Left lung (tissue), 10 donors: ENCODE results near the gene CYGB. TPM values are rescaled to one million over a fixed set of nuclear protein-coding genes. Genes with fewer than 3 reads are reported as not detected.
A peak's percentile ranks its signal among the peaks of the same experiment; 100 is the strongest.

Experiments
- ATAC-seq: fragments of 200-7000 bp; cut with Tn5 transposase; one replicate; pipeline ENCODE4 v1.9.1; 2020; ENCODE audit warnings: moderate library complexity
- DNase-seq, 4 donors: peaks; one replicate each; pipeline ENCODE4 v3.0.0-alpha.2; 2013 to 2020
- H3K27ac ChIP-seq, 2 donors: fragments of 200-600 bp; sonication (generic) in 1 of 2; one replicate each; pipeline versions ENCODE4 v1.5.0 to v1.8.0; 2020 to 2021
- H3K27me3 ChIP-seq, 2 donors: fragments of 200-600 bp; sonication (generic) in 1 of 2; one replicate each; pipeline versions ENCODE4 v1.5.0 to v1.8.0; 2020 to 2021
- H3K36me3 ChIP-seq, 2 donors: fragments of 200-600 bp; sonication (generic) in 1 of 2; one replicate each; pipeline versions ENCODE4 v1.5.0 to v1.8.0; 2020 to 2021
- H3K4me1 ChIP-seq, 2 donors: fragments of 200-600 bp; one replicate each; pipeline ENCODE4 v1.8.0; 2021
- H3K4me3 ChIP-seq, 2 donors: fragments of 200-600 bp; sonication (generic) in 1 of 2; one replicate each; pipeline versions ENCODE4 v1.5.0 to v1.8.0; 2020 to 2021; ENCODE audit warnings: mild to moderate bottlenecking in 1 of 2
- H3K9me3 ChIP-seq, 2 donors: fragments of 200-600 bp; sonication (generic) in 1 of 2; one replicate each; pipeline versions ENCODE4 v1.5.0 to v1.8.0; 2020 to 2021
- CTCF ChIP-seq, 2 donors: fragments of 200-600 bp; sonication (generic) in 1 of 2; IDR thresholded peaks; one replicate each; pipeline versions ENCODE4 v1.5.0 to v1.8.0; 2021; ENCODE audit warnings: antibody characterized with exemption in 2 of 2
- intact Hi-C, 2 donors: fragments of 100-400 bp; cut with DNase I; formaldehyde crosslinking; loops; one replicate each; pipeline versions ENCODE4 v1.11.2 to v1.14.2; 2022
- polyA plus RNA-seq, 6 donors: library from polyadenylated mRNA; unstranded; fragments of 120-200 nt; gene quantifications; one replicate each; pipeline ENCODE4 v1.2.1, GENCODE V29; 2013; ENCODE audit not compliant: insufficient read length in 6 of 6
- total RNA-seq, 2 donors: library from RNA; stranded (reverse); fragmentation: NEBNext Ultra II Directional; extraction: Animal tissue kit (Norgen Biotek cat#: 25700); gene quantifications; one replicate each; pipeline ENCODE4 v1.2.1, GENCODE V29; 2021
- donor health status: DM: no; HTN: yes; CAD: no.
- donor health status: DM: no; HTN: no; CAD: no.

The CYGB gene
- total and polyA plus RNA-seq, 8 donors = 10.2 to 37.1 (median 26.4) TPM

DNA sequence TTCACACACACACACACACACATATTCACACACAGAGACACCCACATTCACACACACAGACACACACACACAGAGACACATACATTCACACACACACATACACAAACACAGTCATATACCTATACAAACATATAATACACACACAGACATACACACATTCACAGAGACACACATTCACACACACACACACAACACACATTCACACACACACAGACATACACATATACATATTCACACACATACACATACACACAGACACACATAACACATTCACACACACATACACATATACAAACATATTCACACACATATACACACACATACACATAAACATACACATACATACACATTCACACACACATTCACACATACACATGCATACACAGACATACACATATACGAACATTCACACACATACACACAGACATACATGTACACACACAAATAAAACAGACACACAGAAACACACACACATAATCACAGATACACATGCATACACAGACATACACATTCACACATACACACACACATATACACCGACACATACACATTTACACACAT, 10.2 kb upstream of the CYGB start:
- ATAC-seq = no peak
- Histone ChIP-seq H3K4me3 (no peak overlapping the region), H3K36me3 (no peaks in the 10 kb centered on the region)

GRCh38 chr17:76547183-76547641, 9.7 kb upstream of the CYGB start:
- no peak overlapping the region for H3K4me3 ChIP-seq
- no peaks in the 10 kb centered on the region for H3K36me3 ChIP-seq
- ATAC-seq = peak; percentile 51
- TF ChIP-seq CTCF (IDR thresholded peaks at IDR 0.05) = peak; percentile 50 to 55
- intact Hi-C loops = no loop called here
- peak overlapping the region in 1 of 2 donors; percentile 53 for H3K27ac ChIP-seq
- peaks cover 26 to 73% of the 10 kb centered on the region in 2 donors for H3K4me1 ChIP-seq
- DNase-seq = peak in 1 of 4 donors; percentile 85
- no peaks in the 10 kb centered on the region for H3K9me3 ChIP-seq
- peaks cover 0 to 13% of the 10 kb centered on the region in 2 donors for H3K27me3 ChIP-seq

More for the DNA sequence above, 10.2 kb upstream of the CYGB start:
- Histone ChIP-seq H3K27ac (no peak overlapping the region), H3K27me3 (peaks cover 0 to 13% of the 10 kb centered on the region in 2 donors), H3K9me3 (no peaks in the 10 kb centered on the region), H3K4me1 (peaks cover 26 to 73% of the 10 kb centered on the region in 2 donors)
- DNase-seq = no peak
- intact Hi-C loops = no loop called here
- TF ChIP-seq CTCF (IDR thresholded peaks at IDR 0.05) = no peak

GRCh38 chr17:76546556-76547182, 9.2 kb upstream of the CYGB start:
- Histone ChIP-seq H3K9me3 (no peaks in the 10 kb centered on the region), H3K4me3 (no peak overlapping the region), H3K36me3 (no peaks in the 10 kb centered on the region), H3K27ac (peak overlapping the region in 1 of 2 donors; percentile 53), H3K27me3 (peaks cover 0 to 13% of the 10 kb centered on the region in 2 donors), H3K4me1 (peaks cover 25 to 70% of the 10 kb centered on the region in 2 donors)
- intact Hi-C loops = no loop called here
- DNase-seq = no peak
- no peak for ATAC-seq
- TF ChIP-seq CTCF (IDR thresholded peaks at IDR 0.05) = no peak

DNA sequence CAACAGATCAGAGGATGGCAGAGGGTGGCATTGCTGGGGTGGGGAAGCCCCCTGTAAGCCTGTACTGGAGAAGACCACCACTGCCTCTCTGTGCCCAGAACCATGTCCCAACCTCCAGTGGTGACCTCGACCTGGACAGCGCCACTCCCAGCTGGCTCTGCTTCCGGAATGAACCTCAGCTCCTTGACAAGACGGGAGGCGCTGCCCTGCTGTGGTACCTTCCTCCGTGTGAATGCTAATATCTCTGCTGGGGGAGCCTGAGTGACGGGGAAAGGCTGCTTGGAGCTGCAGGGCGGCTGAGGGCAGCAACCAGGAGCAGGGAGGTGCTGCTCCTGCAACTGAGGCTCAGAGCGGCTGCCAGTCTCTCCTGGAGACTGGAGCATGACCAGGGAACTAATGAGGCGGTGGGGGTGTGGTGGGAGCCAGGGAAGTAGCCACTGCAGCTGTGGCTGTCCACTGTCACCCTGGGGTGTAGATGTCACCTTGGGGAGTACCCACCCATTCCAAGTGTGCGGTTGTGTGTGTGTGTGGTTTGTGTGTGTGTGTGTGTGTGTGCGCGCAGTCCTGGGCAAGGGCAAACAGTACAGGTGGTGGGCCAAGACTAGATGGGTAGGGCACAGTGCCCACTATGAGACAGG, 8.5 kb upstream of the CYGB start:
- intact Hi-C loops = no loop called here
- Histone ChIP-seq H3K27ac (no peak overlapping the region), H3K4me3 (no peak overlapping the region), H3K4me1 (peaks cover 20 to 70% of the 10 kb centered on the region in 2 donors), H3K9me3 (no peaks in the 10 kb centered on the region), H3K27me3 (peaks cover 0 to 13% of the 10 kb centered on the region in 2 donors), H3K36me3 (no peaks in the 10 kb centered on the region)
- ATAC-seq = no peak
- DNase-seq = peak in 1 of 4 donors; percentile 41
- TF ChIP-seq CTCF (IDR thresholded peaks at IDR 0.05) = no peak
